ENCODE results near the gene HEY2.
A peak's percentile ranks its signal among the peaks of the same experiment; 100 is the strongest.

HEY2 gene

GRCh38 chr6:125791151-125791819 is 41.9 kb downstream of the HEY2 start (continued):
- TF ChIP-seq ZNF518A (tag by site-specific recombination; conservative IDR thresholded peaks at IDR 0.05; ENCODE audit: low read depth) (0 out of 2 replicates have a peak, but pooled peaks have one; percentile 10), HOXD13 (CRISPR knock-in tag; IDR thresholded peaks at IDR 0.05; ENCODE audit: borderline replicate concordance) (0 out of 2 replicates have a peak, but pooled peaks have one; percentile 8), ZBTB10 (tag by site-specific recombination; IDR thresholded peaks at IDR 0.05) (peak; percentile 78), ZNF202 (tag by site-specific recombination; IDR thresholded peaks at IDR 0.05; ENCODE audit: borderline replicate concordance) (no peak), ZNF600 (tag by site-specific recombination; IDR thresholded peaks at IDR 0.05) (peak; percentile 46; the same call in 1 of the 2 replicates), GLIS2 (tag by site-specific recombination; IDR thresholded peaks at IDR 0.05) (peak; percentile 98)

GRCh38 chr6:125791820-125792165 is 42.4 kb downstream of the HEY2 start:
- H3K4me1 ChIP-seq (ENCODE audit: control insufficient read depth, insufficient read depth, low read length), result peaks cover 31% of the 10 kb centered on the region
- no peak overlapping the region for H3K27ac ChIP-seq (ENCODE audit: extremely low read depth, low read depth, low read length)
- peak overlapping the region; percentile 70 for H3K4me3 ChIP-seq (ENCODE audit: low read depth, low read length)
- no peaks in the 10 kb centered on the region for H3K36me3 ChIP-seq (ENCODE audit: control insufficient read depth in 2 of 2, insufficient read depth in 1 of 2, low read length in 2 of 2)
- ChIA-PET POLR2A (interaction anchor here (0.8 to 3.6 kb wide), 9 partner anchors 10 to 195 kb away, joined by 3 to 66 read pairs (median 11); partner anchors contain the start of genes HINT3 and TRMT11), CTCF (interaction anchor here (0.6 to 3.6 kb wide), 36 partner anchors 10 to 720 kb away, joined by 3 to 29 read pairs (median 5); partner anchors contain the start of gene HINT3)
- TF ChIP-seq ZNF366 (tag by site-specific recombination; conservative IDR thresholded peaks at IDR 0.05) (0 out of 2 replicates have a peak, but pooled peaks have one; percentile 6), ZFHX2 (tag by site-specific recombination; conservative IDR thresholded peaks at IDR 0.05) (no peak)
- no peaks in the 10 kb centered on the region for H3K9me3 ChIP-seq (ENCODE audit: control insufficient read depth, insufficient read depth, low read depth, low read length)

GRCh38 chr6:125792172-125792571 is 42.7 kb downstream of the HEY2 start:
- Histone ChIP-seq H3K9me3 (ENCODE audit: control insufficient read depth, insufficient read depth, low read depth, low read length) (no peaks in the 10 kb centered on the region), H3K4me3 (ENCODE audit: low read depth, low read length) (no peak overlapping the region; the same call in 1 of the 2 replicates), H3K36me3 (ENCODE audit: control insufficient read depth in 2 of 2, insufficient read depth in 1 of 2, low read length in 2 of 2) (no peaks in the 10 kb centered on the region), H3K27ac (ENCODE audit: extremely low read depth, low read depth, low read length) (no peak overlapping the region), H3K4me1 (ENCODE audit: control insufficient read depth, insufficient read depth, low read length) (peaks cover 34% of the 10 kb centered on the region)
- CTCF ChIA-PET, result interaction anchor here (0.6 to 3.6 kb wide), 32 partner anchors 9 to 720 kb away, joined by 3 to 29 read pairs (median 5); partner anchors contain the start of gene HINT3
- POLR2A ChIA-PET, result interaction anchor here (1.5 to 3.6 kb wide), 5 partner anchors 9 to 165 kb away, joined by 3 to 66 read pairs (median 17); partner anchors contain the start of gene HINT3
- peak; percentile 76 for TF ChIP-seq ZNF629 (tag by site-specific recombination; IDR thresholded peaks at IDR 0.05)
- peak; percentile 80; the same call in 1 of the 2 replicates for TF ChIP-seq PRDM6 (tag by site-specific recombination; IDR thresholded peaks at IDR 0.05)
- no peak for TF ChIP-seq ZNF266 (tag by site-specific recombination; IDR thresholded peaks at IDR 0.05; ENCODE audit: low read depth)
- peak; percentile 41; the same call in 1 of the 2 replicates for TF ChIP-seq PRDM1 (tag by site-specific recombination; IDR thresholded peaks at IDR 0.05)
- TF ChIP-seq GFI1B (tag by site-specific recombination; IDR thresholded peaks at IDR 0.05), result no peak
- peak; percentile 34; the same call in 1 of the 2 replicates for TF ChIP-seq ATF2 (tag by site-specific recombination; IDR thresholded peaks at IDR 0.05; ENCODE audit: low read depth)
- TF ChIP-seq MYNN (tag by site-specific recombination; IDR thresholded peaks at IDR 0.05; ENCODE audit: borderline replicate concordance), result peak; percentile 67; the same call in 1 of the 2 replicates
- peak; percentile 35; the same call in 1 of the 2 replicates for TF ChIP-seq ZBTB21 (tag by site-specific recombination; IDR thresholded peaks at IDR 0.05)

Measured in HEK293 (cell line).